HG03175 (cell line): ENCODE measurements around the gene GAK.

ENCODE experiments used
- ATAC-seq: cut with Tn5 transposase; IDR thresholded peaks from one replicate; pipeline ENCODE4 v1.9.1; 2021; ENCODE audit warnings: mild to moderate bottlenecking, moderate library complexity; ENCODE audit not compliant: unreplicated experiment

The GAK gene

DNA sequence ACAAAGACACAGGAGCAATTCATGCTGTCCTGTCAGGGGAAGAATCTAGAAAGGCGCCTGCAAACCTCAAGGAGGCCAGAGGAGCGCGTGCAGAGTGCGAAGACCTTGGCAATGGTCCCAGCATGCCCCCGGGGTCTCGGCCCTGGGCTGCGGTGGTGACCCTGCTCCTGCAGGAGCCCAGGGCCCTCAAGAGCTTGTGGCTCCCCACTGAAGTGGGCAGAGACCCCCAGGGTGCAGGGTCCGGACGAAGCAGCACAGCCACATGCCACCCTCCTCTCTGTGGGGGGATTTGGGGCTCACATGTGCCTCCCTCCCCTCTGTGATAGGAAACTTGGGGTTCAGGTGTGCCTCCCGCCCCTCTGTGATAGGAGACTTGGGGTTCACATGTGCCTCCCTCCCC is 39.3 kb downstream of the GAK start:
- ATAC-seq, result no peak

- ATAC-seq, result no peak
Observed at GRCh38 chr4:891747-892146, 40.4 kb downstream of the GAK start.

- no peak for ATAC-seq
Observed at GRCh38 chr4:890036-890695, 42.0 kb downstream of the GAK start.

GRCh38 chr4:889516-889915 is 42.6 kb downstream of the GAK start:
- ATAC-seq, result no peak

DNA sequence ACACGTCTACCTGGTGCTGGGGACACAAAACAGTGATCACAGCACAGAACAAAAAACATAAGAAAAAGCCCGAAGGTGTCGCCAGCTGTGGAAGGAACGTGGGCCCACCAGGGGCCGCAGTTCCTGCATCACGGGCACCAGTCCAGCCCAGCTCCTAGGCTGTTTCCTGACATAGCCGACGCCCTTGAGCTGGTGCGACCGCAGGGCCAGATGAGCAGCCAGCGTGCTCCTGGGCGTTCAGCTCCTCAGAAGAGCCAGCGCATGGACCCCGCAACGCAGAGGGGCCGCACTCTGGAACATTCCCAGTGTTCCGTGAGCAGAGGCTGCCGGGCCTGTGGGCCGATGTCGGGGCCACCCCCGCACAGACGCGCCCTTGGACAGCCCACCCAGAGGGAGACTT is 44.1 kb downstream of the GAK start:
- no peak for ATAC-seq

DNA sequence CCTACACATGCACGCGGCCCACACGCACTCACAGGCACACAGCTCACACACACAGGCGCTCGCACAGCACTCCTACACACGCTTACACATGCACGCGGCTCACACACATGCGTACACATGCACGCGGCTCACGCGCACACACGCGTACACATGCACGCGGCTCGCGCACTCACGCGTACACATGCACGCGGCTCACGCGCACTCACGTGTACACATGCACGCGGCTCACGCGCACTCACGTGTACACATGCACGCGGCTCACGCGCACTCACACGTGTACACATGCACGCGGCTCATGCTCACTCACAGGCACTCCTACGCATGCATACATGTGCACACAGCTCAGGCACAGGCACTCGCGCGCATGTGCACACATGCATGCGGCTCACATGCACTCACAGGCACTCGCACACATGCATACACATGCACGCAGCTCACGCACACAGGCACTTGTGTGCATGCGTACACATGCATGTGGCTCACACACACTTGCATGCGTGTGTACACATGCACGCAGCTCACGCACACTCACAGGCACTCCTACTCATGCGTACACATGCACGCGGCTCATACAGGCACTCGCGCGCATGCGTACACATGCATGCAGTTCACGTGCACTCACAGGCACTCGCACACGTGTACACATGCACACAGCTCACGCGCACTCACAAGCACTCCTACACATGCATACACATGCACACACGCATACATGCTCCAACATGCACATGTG is 44.9 kb downstream of the GAK start:
- ATAC-seq, result no peak

GRCh38 chr4:886244-886643 is 45.9 kb downstream of the GAK start:
- no peak for ATAC-seq

- ATAC-seq, result no peak
Observed at GRCh38 chr4:885353-885752, 46.8 kb downstream of the GAK start.

DNA sequence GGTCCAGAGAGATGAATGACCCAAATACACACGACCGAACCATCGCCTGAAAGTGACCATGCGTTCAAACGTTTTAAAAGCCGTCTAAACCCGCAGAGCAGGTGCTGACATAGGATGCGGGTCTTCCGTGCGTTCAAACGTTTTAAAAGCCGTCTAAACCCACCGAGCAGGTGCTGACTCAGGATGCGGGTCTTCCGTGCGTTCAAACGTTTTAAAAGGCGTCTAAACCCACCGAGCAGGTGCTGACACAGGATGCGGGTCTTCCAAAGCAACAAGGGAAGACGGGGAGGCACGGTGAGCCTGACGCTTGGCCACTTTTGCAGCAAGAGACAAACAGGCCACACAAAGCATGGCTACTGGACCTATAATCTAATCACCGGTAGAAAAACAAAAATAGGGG is 47.2 kb downstream of the GAK start:
- ATAC-seq, result no peak

DNA sequence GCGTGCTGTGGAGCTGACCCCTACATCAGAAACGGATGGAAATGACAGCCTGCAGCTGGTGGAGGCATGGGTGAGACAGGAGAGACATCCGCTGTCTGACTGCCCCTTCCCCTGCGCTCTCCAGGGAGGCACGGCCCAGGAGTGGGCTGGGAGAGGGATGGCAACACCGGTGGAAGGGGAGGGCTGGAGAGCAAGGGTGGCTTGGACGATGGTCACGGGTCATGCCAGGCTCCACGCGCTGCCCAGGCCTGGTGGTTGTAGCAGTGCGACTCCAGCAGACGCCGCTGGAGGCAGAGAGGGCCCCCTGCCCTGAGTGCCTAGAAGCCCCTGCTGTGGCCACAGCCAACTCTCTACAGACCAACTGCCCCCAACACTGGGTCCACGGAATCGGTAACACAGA is 47.9 kb downstream of the GAK start:
- no peak for ATAC-seq

- no peak for ATAC-seq
Observed at GRCh38 chr4:883377-884095, 48.6 kb downstream of the GAK start.

GRCh38 chr4:882646-883045 is 49.5 kb downstream of the GAK start:
- ATAC-seq, result no peak

GRCh38 chr4:881709-882108 is 50.4 kb downstream of the GAK start:
- no peak for ATAC-seq

GRCh38 chr4:880684-881405 is 51.3 kb downstream of the GAK start:
- ATAC-seq, result no peak

DNA sequence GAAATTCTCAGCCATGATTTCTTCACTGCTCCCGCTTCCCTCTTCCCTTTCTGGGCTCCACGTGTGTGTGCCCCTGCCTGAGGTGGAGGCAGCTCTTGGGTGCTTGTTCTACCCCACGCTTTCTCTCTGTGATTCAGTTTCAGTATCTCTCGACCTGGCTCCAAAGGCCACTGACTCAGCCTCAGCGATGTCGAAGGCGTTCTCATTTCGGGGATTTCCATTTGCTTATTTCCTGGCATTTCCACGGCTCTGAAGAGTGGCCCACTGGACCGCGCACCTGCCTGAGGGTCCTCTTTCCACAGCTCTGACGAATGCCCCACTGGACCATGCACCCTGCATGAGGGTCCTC is 52.4 kb downstream of the GAK start:
- ATAC-seq, result no peak

DNA sequence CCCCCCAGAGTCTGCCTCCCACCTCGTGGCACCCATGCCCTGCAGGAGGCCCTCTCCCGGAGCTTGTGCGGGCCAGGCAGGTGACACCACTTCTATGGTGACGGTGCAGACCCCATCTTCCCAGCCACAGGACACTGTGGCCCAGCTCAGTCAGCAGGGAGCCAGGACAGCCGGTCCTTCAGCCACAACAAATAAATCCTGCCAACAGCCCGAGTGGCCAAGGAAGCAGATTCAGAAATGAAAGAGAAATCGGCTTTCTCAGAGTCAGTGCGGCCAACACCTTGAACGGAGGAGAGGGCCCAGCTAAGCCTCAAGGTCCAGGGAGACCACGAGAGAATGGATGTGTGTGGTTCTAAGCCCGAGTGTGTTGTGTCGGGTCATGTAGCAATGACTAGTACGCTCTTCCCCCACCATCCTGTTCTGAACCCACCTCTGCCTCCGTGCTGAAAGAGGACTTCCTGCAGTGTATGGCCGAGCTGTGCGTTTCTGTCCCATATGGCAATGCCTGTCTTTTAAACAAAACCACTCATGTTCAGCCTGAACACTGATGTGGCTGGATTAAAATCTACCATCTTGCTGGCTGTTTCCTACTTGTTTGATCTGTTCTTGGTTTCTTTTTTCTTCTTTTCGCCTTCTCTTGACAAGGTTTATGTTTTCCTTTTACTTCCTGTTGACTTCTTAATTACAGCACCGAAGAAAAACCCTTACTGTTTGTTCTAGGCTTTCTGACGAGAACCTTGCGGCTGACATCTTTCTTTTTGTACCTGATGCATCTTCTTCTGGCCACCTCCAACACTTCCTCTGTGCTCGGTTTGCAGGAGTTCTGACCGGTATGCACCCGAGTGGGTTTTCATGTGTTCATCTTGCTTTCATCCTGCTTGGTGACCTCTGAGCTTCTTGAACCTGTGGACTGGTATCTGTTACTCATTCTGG is 53.1 kb downstream of the GAK start:
- ATAC-seq, result no peak

- ATAC-seq, result no peak
Observed at GRCh38 chr4:877502-877901, 54.6 kb downstream of the GAK start.

GRCh38 chr4:876780-877179 is 55.3 kb downstream of the GAK start:
- ATAC-seq, result no peak

GRCh38 chr4:875818-876423 is 56.2 kb downstream of the GAK start:
- no peak for ATAC-seq
